Measurements from ENCODE around the gene CA5A. TPM values are rescaled to one million over a fixed set of nuclear protein-coding genes. Genes with fewer than 3 reads are reported as not detected.
"Not testable (repeated sequence)": the region's sequence is repeated elsewhere in the genome, so short reads cannot be mapped to it uniquely, and the experiment has no call there.

CA5A gene
- total RNA-seq, 1 donor from 2014 or later: not detected

- no peaks in the 10 kb centered on the region for H3K9me3 ChIP-seq
- H3K4me3 ChIP-seq: peak overlapping the region; percentile 34 to 41
- H3K27me3 ChIP-seq: no peaks in the 10 kb centered on the region
- peak in 1 of 2 donors; percentile 79 for DNase-seq (ENCODE audit: low spot score in 2 of 2)
- H3K27ac ChIP-seq: no peak overlapping the region
- intact Hi-C loops (cut with DNase I): no loop called here
- TF ChIP-seq CTCF (IDR thresholded peaks at IDR 0.05): no peak
- no peaks in the 10 kb centered on the region for H3K36me3 ChIP-seq
- H3K4me1 ChIP-seq: no peaks in the 10 kb centered on the region
Observed at GRCh38 chr16:87945351-87946042, 9.2 kb upstream of the CA5A start.

- intact Hi-C loops (cut with DNase I): no loop called here
- Histone ChIP-seq H3K36me3 (no peaks in the 10 kb centered on the region), H3K4me1 (no peaks in the 10 kb centered on the region), H3K27ac (no peak overlapping the region), H3K27me3 (no peaks in the 10 kb centered on the region), H3K4me3 (no peak overlapping the region), H3K9me3 (no peaks in the 10 kb centered on the region)
- no peak for TF ChIP-seq CTCF (IDR thresholded peaks at IDR 0.05)
- DNase-seq (ENCODE audit: low spot score in 2 of 2): no peak
Observed at GRCh38 chr16:87942680-87943079, 6.4 kb upstream of the CA5A start.

- no peak for DNase-seq (ENCODE audit: low spot score in 2 of 2)
- TF ChIP-seq CTCF (IDR thresholded peaks at IDR 0.05): no peak
- intact Hi-C loops (cut with DNase I): no loop called here
Observed at GRCh38 chr16:87939562-87940423, 3.5 kb upstream of the CA5A start.

GRCh38 chr16:87938412-87938949, 2.2 kb upstream of the CA5A start:
- no peaks in the 10 kb centered on the region for H3K9me3 ChIP-seq
- no peaks in the 10 kb centered on the region for H3K36me3 ChIP-seq
- no peaks in the 10 kb centered on the region for H3K27me3 ChIP-seq
- no peak overlapping the region for H3K27ac ChIP-seq
- intact Hi-C loops (cut with DNase I): no loop called here
- no peak overlapping the region for H3K4me3 ChIP-seq
- DNase-seq (ENCODE audit: low spot score in 2 of 2): no peak
- no peak for TF ChIP-seq CTCF (IDR thresholded peaks at IDR 0.05)
- H3K4me1 ChIP-seq: no peaks in the 10 kb centered on the region

More at GRCh38 chr16:87939562-87940423, 3.5 kb upstream of the CA5A start:
- Histone ChIP-seq H3K27ac (no peak overlapping the region), H3K9me3 (no peaks in the 10 kb centered on the region), H3K4me3 (no peak overlapping the region), H3K4me1 (no peaks in the 10 kb centered on the region), H3K36me3 (no peaks in the 10 kb centered on the region), H3K27me3 (no peaks in the 10 kb centered on the region)

- H3K9me3 ChIP-seq; H3K4me1 ChIP-seq; H3K36me3 ChIP-seq; H3K4me3 ChIP-seq; intact Hi-C loops (cut with DNase I); H3K27me3 ChIP-seq; H3K27ac ChIP-seq; DNase-seq (ENCODE audit: low spot score in 2 of 2): not testable (repeated sequence)
Observed at GRCh38 chr16:87937231-87937542, 858 bp upstream of the CA5A start.

- DNase-seq (ENCODE audit: low spot score in 2 of 2); H3K9me3 ChIP-seq; H3K36me3 ChIP-seq; H3K4me1 ChIP-seq; H3K4me3 ChIP-seq; H3K27ac ChIP-seq; intact Hi-C loops (cut with DNase I); H3K27me3 ChIP-seq: not testable (repeated sequence)
Observed at GRCh38 chr16:87936016-87936374, 334 bp downstream of the CA5A start.

GRCh38 chr16:87934752-87935425, 1.4 kb downstream of the CA5A start:
- H3K4me3 ChIP-seq; intact Hi-C loops (cut with DNase I): not testable (repeated sequence)

More at GRCh38 chr16:87934752-87935425, 1.4 kb downstream of the CA5A start:
- not testable (repeated sequence) for H3K4me1 ChIP-seq; H3K27me3 ChIP-seq; DNase-seq (ENCODE audit: low spot score in 2 of 2); H3K9me3 ChIP-seq; H3K27ac ChIP-seq; H3K36me3 ChIP-seq
